AG10803 (cell line): ENCODE data around the gene CHCHD1.
A peak's percentile ranks its signal among the peaks of the same experiment; 100 is the strongest.

Experiments
- DNase-seq: peaks from one replicate; pipeline ENCODE4 v3.0.0; 2010; ENCODE audit warnings: low read depth
- H3K4me3 ChIP-seq: 2 replicates; pipeline ENCODE4 v1.5.1; 2011; ENCODE audit warnings: mild to moderate bottlenecking, low read length, control low read depth
- TF ChIP-seq, protein P1 (sequence below): conservative IDR thresholded peaks from 2 replicates; pipeline ENCODE4 v1.5.1; 2011; ENCODE audit warnings: mild to moderate bottlenecking, low read length, control low read depth, inconsistent platforms

CHCHD1 gene

DNA sequence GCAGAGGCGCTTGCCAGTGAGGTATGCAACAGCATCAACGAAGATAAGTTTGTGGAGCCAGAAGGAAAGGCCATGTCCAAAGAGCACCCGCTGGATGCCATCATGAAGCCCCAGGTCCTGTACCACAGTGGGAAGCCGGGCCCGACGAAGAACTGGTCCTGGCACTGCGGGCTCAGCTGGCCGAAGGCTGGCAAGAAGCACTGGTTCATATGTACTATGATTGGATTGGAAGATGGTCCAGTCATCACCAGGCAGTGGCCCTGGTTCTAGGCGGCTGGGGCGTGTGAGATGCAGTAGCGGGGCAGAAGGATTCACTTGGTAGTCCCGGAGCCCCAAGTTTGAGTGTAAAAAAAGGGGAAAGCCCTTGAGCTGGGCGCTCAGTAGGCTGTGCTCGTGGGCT lies 25.6 kb downstream of the CHCHD1 start:
- no peak overlapping the region for H3K4me3 ChIP-seq

DNA sequence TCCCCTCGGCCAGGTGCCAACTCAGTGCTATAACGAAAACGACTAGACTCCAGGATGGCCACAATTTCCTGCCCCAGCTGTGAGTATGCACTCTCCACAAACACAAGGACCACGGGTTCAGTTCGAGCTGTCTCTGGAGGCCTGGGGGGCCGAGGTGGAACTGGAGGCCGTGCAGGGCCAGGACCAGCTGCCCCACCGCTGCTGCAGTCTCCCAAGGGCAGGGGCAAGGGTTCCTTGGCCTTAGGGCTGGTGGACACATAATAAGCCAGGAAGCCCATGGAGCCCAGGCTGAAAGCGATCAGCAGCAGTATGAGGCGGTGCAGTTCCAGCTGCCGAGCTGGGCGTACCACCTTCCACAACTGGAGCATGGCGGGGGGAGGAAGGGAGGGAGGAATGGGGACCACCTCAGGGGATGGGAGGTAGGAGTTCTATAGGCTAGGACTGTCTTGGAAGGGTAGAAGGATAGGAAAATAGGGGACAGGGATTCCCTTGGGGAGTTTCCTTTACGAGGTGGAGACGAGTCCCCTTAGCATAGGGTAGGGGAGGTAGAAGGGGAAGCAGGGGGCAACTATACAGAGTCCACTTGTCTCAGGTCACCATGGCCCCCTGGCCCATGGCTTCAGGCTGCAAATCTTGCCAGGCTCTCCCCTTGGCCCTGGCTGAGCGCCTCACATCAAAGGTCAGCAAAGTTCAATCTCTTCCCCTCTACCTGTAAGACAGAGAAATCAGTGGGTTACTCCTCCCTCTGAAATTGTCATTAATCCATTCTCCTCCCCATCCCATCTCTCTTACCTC lies 26.4 kb downstream of the CHCHD1 start:
- no peak for DNase-seq
- TF ChIP-seq, protein P1, sequence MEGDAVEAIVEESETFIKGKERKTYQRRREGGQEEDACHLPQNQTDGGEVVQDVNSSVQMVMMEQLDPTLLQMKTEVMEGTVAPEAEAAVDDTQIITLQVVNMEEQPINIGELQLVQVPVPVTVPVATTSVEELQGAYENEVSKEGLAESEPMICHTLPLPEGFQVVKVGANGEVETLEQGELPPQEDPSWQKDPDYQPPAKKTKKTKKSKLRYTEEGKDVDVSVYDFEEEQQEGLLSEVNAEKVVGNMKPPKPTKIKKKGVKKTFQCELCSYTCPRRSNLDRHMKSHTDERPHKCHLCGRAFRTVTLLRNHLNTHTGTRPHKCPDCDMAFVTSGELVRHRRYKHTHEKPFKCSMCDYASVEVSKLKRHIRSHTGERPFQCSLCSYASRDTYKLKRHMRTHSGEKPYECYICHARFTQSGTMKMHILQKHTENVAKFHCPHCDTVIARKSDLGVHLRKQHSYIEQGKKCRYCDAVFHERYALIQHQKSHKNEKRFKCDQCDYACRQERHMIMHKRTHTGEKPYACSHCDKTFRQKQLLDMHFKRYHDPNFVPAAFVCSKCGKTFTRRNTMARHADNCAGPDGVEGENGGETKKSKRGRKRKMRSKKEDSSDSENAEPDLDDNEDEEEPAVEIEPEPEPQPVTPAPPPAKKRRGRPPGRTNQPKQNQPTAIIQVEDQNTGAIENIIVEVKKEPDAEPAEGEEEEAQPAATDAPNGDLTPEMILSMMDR = no peak
- no peak overlapping the region for H3K4me3 ChIP-seq

More for the DNA sequence above, 25.6 kb downstream of the CHCHD1 start:
- no peak for DNase-seq
- TF ChIP-seq, protein P1 = no peak

DNA sequence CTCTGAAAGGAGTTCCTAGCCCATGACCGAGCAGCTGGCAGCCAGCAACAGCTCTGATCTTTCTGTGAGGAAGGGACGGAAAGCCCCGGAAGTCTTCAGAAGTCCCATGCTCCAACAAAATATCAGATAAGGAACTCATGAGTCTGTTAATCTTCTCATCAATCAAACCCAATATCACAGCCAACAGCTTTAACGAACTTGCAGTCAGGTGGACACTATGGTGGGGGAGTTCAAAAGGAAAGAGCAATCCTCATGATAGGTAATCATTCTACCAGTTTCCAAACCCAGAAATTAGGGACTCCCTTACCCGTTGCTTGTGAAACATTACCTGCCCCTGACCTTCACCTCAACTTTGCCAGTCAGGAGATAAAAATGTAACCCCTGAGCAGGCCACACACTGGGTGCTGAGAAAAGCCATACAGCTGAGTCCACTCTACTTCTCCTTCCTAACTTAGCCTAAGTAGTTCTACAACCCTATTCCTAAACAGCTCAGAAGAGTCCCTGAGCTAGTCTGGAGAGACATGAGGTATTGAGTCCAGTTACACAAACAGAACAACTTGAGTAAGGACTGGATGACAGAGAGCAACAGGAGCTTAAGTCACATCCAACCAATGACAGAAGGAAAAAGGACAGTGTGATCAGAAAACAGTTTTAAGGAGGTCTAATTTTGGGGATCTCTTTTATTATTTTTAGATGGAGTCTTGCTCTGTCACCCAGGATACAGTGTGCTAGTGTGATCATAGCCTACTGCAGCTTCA lies 27.4 kb downstream of the CHCHD1 start:
- no peak for DNase-seq
- TF ChIP-seq, protein P1 = no peak
- H3K4me3 ChIP-seq = no peak overlapping the region

DNA sequence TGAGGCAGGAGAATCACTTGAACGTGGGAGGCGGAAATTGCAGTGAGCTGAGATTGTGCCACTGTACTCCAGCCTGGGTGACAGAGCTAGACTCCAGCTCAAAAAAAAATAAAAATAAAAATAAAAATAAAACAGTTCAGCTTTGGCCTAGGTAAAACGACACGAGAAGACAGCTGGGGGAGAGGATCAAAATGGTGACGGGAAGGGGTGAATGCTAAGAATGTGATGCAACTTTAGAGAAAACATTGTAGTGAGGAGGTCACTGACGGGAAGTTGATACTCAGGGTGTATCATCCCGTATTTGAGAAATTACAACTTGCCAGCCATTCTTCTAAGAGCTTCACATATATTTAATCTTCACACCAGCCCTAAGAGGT lies 28.5 kb downstream of the CHCHD1 start:
- peak overlapping the region; percentile 78 for H3K4me3 ChIP-seq
- TF ChIP-seq, protein P1 = no peak
- DNase-seq = peak; percentile 62

DNA sequence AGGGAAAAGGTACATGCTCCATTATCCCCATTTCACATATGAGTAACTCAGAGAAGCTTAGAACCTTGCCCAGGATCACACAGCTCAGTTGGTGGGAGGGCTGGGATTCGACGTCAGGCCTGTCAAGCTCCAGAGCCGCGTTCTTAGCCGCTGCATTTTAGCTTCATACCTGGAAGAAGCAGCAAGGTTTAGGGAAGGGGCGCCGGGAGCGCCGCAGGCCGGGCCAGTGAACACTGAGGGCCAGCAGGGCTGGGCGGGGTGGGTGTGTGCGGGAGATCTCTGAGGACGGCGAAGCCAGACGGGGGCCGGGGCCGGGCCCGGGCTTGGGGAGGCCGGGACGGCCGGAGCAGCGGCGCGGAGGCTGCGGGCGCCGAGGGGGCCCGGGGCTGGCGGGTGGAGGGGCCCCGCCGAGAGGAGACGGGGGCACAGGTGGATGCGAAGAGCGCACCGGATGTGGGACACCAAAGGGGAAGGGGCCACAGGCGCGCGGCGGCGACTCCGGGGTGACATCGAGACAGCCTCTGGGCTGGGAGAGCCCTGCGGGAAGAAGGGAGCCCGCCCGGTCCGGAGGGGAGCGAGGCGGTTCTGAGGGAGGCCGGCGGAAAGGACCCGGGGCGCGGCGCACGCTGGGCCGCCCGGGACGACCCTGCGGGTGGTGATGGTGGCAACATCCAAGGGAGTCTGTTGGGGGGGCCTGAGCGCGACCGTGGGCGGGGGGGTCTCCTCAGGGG lies 29.1 kb downstream of the CHCHD1 start:
- peak; percentile 24 for DNase-seq
- H3K4me3 ChIP-seq = peak overlapping the region; percentile 78
- TF ChIP-seq, protein P1 = no peak

DNA sequence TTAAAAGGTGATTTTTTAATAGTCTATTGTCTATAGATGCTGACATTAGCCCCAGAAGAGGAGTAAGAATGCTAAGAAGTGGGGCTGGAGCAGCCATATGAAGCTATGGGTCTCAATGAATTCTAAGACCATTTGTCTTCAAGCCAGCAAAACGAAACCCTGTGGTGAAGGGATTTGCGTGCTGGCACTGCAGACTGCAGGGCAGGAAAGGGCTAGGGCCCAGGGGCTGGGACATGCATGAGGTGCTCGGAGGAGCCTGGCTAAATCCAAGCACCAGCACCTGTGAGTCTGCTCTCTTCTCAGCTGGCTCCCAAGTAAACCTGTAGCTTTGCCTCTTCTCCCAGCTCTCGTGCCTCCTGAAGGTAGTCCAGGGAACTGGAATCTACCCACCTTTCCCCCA lies 30.8 kb downstream of the CHCHD1 start:
- no peak for DNase-seq
- TF ChIP-seq, protein P1 = no peak
- no peak overlapping the region for H3K4me3 ChIP-seq
